Activated effector memory CD4-positive, alpha-beta T cell treated with Interleukin-2 at 50 U/mL for 16 hours (primary cell): ENCODE results near the gene KCNG2.

ENCODE experiments used
- DNase-seq: peaks from one replicate; pipeline ENCODE4 v3.0.0-alpha.2; 2020

The KCNG2 gene

DNA sequence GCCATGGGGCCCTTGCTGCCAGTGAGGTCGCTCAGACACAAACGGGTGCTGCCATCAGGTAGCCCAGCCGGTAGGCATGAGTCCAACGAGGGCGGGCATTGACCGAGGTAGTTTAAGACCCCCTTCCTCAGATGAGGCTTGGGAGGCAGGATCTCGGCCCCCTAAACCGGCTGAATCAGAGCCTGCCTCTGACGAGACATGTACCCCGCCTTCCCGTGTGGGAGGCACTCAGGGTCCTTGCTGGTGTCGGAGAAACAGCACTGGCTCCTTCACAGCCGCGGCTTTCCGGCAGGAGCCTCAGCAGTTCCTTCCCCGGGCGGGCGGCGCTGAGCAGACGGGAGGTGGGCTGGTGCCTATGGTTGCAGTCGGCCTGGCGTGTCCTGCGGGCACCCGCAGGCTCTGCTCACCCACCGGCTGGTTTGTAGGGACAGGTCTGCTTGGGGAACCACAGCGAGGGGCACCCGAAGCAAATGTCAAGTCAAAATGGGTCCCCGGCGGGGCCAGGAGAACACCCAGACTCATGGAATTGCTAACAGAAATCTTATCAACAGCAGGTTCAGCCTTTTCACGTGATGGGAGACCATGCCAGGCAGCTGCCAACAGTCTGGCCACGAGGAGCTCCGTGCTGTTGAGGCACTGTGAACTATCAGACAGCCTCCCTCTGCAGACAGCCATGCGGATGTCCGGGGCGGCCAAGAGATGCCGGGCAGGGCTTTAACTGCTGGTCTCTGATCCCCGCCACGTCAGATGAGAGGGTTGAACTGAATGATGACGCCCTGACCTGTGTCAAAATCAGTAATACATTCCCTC, 2.8 kb downstream of the KCNG2 start:
- no peak for DNase-seq

DNA sequence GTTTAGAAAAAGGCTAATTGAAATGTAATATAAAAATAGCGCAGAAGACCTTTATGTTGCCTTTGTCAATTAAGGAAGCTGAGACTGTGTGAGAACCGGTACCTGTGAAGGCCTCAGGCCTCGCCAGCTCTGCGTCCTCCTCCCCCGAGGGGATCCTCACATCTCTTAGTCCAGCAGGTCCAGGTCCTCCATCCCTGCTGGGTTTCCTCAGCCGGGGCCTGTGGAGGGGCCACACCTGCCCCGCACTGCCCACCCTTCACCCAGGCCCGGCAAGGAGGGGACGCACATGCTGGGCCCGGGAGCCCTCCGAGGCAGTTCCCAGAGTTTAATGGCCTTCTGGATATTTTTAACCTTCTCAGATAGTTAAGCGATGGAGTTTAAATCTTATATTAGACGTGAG, 3.5 kb downstream of the KCNG2 start:
- no peak for DNase-seq

DNA sequence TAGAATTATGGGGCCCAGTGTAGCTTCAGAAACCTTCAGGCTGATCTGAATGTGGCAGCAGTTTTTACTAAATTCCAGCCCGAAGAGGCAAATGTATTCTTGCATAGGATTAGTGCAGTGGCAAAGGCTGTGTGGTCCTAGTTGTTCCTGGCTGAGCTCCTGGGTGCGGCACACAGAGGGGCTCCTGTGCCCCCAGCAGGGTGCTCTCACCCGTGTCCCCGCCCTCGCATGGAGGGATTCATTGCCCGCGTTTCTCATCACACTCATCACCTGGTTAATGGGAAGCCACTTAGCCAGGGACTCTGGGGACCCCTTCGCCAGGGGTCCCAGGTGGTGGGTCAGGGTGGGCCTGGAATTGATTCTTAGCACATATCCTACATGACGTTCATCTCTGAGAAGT, 3.9 kb downstream of the KCNG2 start:
- DNase-seq: no peak

DNA sequence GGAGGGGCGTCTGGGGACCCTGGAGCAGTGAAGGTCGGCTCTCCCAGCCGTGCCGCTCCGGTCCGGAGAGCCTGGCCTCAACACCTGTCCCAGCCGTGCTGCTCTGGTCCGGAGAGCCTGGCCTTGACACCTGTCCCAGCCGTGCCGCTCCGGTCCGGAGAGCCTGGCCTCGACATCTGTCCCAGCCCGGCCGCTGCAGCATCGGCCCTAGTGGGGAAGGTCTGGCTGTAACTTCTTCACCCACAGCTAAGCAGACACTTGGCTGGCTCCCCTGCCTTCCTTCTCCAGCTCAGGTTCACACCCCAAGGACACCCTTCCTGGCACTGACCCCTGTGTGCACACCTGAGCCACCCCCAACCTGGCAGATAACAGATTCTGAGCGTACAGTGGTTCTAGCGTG, 4.6 kb downstream of the KCNG2 start:
- no peak for DNase-seq

DNA sequence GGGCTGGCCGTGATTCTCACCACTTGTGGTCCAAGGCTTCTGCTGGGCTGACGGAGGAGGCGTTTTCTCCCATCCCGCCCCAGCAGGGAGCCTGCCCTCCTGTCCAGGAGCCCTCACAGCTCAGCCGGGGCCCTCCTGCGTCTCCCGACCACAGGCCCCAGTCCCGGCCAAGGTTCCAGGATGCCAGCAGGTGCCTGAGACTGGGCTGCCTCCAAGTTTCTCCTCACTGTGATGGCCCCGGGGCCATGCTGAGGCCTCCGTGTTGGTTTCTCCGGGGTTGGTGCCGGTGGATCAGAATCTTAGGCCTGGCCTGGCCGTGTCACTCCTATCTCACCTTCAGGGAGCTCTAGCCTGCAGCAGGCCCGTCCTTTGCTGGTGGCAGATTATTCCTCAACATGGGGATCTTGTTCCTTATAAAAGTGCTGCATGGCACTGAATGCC, 5.9 kb downstream of the KCNG2 start:
- DNase-seq: no peak

DNA sequence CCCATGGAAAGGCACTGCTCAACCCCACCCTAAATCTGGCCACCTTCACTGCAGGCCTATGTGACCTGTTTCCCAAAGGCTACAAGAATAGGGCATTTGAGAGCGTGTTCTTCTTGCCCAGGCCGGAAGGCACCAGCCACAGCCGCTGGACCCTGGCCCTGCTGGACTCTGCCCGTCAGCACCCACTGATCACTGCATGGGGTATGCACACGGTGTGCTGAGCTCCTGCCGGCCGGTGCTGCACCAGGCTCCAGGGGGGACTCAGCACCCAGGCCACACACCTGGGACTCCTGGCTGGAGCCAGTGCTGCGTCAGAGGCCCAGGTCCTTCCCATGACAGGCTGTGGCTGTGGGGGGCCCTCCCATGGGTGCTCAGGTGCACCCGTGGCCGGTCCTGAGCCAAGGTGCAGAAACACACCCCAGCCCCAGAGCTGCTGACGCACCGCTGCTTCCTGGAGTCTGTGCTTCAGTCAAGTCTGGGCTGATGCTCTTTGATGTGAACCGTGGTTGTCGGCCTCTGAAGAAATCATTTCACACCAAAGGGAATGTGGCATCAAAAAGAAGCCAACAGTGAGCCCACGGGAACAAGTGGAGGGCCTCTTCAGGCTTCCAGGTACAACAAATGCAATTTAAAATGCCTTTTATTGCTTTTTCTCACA, 6.5 kb downstream of the KCNG2 start:
- DNase-seq: no peak

DNA sequence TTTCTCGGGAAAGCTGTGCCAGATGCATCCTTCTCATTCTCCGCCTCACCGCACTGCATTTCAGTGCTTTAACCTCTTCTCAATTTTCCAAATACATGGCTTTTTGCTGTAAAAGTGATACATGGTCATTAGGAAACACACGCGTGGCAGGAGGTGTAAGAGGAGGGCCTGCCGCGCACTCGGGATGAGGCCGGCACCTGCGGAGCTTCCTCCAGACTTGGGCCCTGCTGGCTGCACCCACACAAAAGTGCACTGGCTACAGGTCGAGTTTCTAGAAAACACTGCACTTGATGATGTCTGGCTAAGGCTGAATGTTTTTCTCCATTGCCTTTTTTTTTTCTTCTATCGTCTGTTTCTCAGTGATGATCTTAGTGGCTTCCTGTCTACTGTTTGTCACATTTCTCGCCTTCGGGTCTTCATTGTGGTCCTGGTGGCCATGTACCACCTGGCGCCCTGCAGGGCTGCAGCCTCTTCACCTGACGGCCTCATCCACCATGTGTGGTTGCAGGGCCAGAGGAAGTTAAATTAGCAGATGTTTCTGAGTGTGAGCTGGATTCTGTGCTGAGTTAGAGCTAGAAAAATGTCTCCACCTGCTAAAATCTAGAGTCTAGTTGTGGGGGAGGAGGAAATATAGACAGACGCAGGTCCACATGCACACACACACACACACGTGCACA, 7.6 kb downstream of the KCNG2 start:
- no peak for DNase-seq

DNA sequence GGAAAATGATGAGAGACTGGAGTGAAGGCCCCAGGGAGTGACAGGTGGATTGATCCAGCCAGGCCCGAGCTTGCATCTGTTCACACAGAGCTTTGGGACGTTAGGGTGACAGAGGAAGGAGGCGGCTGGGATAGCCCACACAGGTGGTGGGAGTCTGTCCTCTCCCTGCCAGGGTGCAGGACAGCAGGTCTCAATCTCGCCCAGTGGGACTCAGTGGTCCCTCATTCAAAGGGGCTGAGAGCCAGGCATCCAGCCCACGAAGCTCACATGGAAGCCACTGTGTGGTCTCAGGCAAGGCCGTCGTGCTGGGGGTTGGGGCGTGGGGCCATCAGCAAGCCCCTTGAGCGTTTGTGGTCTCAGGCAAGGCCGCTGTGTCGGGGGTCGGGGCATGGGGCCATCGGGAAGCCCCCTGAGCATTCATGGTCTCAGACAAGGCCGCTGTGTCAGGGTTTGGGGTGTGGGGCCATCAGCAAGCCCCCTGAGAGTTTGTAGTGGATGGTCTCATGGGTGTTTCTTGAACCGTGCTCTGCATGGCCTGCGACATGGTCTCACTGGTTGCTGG, 8.3 kb downstream of the KCNG2 start:
- no peak for DNase-seq

DNA sequence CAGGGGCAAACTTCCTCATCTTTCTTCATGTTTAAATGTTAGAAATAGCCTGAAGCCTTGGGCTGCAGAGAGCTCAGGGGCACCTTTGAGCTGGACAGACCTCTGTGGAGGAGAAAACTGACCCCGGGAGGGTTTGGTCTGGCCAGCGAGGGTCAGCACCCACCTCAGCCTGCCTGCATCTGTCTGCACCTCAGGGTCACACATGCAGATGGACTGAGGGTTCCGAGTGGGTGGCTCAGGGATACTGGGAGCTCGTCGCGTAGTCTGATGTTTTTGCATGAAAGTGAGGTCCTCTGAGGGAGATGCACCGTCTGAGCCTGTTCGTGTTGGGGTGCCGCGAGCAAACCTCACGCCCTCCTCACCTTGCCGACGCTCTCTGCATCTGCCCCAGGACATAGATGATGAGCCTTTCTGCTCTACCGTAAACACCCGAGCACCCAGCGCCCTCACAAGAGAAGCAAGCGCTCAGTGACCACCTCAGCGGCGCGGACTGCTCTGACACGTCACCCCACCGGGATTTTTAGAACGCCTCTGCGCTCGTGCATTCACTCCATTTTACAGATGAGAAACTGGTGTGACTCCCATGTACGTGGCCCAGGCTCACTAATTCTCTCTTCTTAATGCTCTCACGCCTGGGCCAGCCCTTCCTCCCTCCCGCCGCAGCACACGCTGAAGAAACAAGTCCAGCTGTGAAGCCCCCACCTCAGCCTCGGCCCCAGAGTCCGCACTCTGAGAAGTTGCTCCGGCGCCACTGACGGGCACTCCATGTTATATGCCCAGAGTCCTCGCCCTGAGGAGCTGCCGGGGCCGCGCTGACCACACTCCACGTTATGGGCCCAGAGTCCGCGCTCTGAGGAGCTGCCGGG, 9.5 kb downstream of the KCNG2 start:
- DNase-seq: no peak

DNA sequence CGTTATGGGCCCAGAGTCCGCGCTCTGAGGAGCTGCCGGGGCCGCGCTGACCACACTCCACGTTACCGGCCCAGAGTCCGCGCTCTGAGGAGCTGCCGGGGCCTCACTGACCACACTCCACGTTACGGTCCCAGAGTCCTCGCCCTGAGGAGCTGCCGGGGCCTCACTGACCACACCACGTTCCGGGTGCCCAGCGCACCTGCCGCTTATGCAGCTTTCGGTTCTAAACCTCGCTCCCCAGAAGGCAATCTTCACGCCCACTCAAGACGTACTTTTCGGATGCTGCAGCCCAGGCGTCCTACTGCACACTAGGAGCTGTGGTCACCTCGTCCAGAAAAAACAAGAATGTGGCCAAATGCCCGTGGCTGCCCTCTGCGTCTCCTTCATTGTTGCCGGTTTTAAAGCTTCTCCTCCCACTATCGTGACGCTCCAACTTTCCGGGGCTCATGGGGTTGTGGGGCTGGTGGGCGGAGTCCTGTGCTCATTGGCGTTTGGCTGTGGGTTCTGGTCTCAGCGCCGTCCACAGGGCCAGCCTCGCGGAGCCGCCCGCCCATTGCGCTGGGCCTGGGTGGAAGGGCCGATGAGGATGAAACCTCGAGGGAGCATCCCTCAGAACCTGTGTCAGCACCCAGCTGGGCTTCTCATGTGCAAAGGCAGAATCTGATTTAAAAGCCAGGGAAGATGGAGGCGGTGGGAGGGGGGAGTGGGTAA, 11.9 kb downstream of the KCNG2 start:
- no peak for DNase-seq

DNA sequence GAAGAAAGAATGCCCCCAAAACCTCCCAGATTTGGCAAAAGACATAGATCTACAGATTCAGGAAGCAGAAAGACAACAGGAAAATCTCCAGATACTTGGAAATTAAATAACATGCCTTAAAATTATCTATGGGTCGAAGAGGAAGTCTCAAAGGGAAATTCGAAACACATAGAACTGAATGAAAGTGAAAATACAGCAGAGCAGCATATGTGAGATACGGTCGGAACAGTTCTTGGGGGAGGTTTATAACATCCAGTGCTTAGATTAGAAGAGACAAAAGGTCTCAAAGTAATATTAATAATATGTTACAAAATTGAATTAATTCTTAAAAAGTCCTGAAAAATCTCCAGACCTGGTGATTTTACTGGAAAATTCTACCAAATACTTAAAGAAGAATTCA, 14.3 kb downstream of the KCNG2 start:
- DNase-seq: no peak

DNA sequence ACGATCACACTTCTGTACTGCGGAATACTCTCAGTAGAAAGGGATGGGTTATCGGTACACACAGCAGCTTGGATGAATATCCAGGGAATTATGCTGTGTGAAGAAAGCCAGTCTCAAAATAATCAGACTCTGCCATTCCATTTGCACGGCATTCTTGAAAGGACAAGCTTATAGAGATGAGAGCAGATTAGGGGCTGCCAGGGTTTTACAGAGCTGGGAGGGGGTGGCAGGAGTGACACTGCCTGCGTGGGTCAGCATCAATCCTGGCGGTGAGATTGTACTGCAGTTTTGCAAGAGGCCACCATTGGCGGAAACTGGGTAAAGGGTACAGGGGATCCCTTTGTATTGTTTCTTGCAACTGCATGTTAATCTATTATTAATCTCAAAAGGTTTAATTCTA, 16.6 kb downstream of the KCNG2 start:
- no peak for DNase-seq

DNA sequence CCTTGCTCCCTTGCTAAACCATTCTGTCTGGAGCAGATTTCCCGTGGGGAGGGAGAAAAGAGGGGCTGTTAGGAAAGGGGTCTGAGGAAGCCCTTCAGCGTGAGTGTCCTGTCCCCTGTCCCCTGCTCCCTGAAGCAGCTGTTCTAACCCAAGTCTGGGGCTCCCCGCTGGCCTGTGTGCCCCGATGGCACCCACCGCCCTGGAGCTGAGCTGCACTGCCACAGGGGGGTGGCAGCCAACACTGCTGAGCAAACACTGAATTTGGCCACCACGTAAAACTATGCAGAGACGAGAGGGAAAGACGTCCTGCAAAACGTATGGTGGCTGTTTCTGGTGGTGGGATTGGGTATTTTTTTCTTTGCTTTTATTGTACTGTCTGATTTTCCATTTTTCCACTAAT, 17.9 kb downstream of the KCNG2 start:
- DNase-seq: no peak

DNA sequence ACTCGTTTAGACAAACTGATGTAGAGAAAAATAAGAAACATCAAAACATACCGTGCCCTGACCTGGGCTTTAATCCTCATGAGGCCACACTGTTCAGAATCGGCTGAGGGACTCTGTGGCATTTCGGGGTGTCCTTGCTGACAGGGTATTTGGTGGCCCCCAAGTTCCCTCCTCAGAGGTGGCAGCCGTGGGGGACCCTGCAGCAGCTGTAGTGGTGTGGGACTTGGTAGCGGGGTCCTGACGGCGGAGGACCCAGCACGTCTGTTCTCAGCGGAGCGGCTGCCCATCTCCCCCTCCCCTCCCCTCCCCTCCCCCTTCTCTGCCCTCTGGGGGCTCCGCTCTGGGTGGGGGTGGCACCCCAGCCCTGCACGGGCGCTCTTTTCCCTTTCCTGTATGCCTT, 18.4 kb downstream of the KCNG2 start:
- no peak for DNase-seq

DNA sequence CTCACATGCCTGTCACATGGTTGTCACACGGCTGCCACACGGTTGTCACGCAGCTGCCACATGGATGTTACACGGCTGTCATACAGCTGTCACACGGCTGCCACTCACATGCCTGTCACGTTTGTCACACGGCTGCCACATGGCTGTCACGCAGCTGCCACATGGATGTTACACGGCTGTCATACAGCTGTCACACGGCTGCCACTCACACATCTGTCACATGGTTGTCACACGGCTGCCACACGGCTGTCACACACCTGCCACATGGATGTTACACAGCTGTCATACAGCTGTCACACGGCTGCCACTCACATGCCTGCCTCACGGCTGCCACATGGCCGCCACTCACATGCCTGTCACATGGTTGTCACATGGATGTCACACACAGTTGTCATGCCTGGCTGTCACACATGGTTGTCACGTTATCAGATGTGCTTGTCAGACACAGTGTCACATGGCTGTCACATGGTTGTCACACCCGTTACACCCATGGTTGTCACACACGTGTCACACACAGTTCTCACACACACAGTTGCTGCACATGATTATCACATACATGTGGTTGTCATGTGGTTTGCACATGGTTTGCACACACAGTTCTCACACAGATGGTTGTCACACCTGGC, 19.4 kb downstream of the KCNG2 start:
- DNase-seq: no peak

DNA sequence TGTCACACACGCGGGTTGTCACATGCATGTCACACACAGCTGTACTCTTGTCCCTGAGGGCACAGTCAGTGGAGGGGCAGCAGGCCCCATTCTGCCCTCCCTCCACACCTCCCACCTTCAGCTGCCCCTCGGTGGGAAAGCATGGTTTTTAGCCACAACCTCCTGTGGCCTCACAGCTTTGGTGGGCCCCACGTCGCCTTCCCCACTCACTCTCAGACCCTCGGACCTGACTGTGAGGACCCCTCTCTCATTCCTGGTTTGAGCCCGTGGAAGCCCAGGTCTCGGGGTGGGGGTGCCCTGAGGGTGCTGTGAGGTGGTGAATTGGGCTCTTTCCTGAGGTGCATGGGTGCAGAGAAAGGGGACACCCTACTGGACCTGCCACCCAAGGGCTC, 19.9 kb downstream of the KCNG2 start:
- no peak for DNase-seq

DNA sequence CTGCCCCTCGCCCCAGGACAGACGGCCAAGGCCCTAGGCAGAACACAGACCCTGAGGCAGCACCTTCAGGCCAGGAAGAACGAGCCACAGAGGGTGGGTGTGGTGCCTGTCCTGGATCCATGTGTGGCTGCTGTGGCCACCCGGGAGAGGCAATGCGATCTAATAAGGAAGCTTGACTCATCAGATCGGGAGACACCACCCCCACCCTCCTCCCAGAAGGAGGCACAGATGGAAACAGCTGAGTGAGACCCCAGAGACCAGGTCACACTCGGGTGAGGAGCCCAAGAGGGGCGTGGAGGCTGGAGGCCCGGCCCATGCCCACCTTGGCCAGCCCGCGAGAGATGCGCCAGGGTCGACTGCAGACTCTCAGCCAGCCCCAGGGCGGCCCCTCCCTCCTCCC, 20.3 kb downstream of the KCNG2 start:
- DNase-seq: no peak

DNA sequence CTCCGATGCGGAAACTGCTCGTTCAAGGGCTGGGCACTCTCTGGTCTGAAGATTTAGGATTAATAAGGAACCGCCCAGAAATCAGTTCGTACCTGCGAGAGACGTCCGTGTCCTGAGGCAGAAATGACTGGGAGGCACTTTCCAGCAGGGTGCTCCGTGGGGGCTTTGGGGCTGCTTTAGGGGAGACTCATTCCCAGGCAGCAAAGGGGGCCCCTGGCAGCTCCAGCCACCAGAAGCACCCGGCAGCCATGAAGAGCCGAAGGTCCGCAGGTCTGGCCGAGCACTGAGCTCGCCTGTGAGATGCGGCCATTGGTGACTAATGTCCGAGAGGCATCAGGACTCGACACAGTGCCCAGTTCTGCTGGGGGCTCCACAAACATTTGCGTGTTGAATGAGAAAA, 20.9 kb downstream of the KCNG2 start:
- no peak for DNase-seq

DNA sequence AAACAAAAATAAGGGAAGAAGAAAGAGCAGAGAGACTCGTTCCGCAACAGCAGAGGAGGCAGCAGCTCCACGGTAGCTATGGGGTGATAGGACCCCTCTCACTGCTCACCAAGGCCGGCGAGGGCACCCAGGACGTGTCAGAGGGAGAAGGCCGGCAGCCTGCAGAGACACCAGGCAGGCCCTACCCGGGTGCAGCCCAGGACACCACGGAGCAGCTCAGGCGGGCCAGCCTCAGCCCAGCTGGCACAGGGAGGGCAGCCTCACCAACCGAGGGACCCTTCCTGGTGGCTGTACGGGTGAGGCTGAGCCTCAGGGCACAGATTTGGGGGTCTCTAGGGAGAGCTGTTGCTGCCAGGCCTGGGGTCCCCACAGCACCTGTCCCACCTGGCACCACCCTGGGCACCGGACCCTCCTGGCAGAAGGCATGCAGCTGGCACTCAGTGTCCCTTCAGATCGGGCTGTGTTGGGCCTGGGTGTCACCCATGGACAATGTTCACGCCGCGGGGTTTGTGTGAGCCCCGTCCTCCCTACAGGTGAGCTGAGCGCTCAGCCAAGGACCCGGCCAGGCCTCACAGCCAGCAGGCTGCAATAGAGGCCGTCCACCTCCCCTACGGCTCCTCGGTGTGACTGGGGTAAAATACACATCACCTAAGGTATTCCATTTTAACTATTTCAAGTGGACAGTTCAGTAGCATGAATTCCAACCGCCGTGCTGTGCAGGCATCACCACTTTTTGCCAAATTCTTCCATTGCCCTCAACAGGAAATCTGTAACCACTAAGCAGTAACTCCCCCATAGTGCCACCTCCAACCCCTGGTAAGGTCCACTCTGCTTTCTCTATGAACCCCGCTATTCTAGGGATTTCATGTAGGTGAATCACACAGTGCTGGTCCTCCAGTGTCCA, 21.6 kb downstream of the KCNG2 start:
- no peak for DNase-seq

DNA sequence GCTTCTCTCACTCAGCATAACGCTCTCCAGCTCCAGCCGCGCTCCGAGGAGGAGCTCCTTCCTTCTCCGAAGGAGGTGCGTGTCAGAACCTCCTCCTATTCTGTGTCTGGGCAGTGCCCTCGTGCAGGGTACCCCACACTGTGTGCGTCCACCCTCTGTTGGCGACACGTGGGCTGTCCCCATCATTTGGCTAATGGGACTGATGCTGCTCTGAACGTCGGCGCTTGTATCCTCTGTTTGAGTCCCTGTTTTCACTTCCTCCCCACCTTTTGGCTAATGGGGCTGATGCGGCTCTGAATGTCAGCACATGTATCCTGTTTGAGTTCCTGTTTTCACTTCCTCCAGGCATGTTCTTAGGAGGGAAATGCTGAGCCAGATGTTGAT, 22.2 kb downstream of the KCNG2 start:
- no peak for DNase-seq

DNA sequence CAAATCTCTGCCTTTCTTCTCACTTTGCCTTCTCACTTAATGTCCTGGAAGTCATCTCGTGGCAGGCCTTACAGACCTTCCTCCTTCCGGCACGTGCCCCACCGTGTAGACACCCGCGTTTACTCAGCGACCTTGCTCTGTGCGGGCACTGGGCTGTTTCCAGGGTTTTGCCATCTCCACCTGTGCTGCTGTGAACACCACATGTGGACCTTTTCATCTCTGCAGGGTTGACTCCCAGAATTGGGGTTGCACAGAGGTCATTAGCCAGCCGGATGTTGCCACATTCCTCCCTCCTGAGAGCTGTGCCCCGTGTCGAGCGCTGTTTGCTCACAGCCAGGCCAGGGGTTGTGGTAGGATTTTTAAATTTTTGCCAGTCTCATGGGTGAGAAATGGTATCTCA, 25.4 kb downstream of the KCNG2 start:
- DNase-seq: no peak
